A549 treated with CpdA at 1 μM for 4 hours (cell line): Measurements from ENCODE around the gene PMCH. TPM values are rescaled to one million over a fixed set of nuclear protein-coding genes. Genes with fewer than 3 reads are reported as not detected.

Experiments used
- total RNA-seq: library from RNA; stranded (reverse); fragments of 200-300 nt; extraction: Qiagen RNA extraction; gene quantifications from 5 replicates; pipeline ENCODE4 v1.2.3, GENCODE V29; 2022; ENCODE audit warnings: low read depth

Gene PMCH, protein sequence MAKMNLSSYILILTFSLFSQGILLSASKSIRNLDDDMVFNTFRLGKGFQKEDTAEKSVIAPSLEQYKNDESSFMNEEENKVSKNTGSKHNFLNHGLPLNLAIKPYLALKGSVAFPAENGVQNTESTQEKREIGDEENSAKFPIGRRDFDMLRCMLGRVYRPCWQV
- total RNA-seq, result 0.07 TPM in 1 of 5 replicates, not detected in the others

DNA sequence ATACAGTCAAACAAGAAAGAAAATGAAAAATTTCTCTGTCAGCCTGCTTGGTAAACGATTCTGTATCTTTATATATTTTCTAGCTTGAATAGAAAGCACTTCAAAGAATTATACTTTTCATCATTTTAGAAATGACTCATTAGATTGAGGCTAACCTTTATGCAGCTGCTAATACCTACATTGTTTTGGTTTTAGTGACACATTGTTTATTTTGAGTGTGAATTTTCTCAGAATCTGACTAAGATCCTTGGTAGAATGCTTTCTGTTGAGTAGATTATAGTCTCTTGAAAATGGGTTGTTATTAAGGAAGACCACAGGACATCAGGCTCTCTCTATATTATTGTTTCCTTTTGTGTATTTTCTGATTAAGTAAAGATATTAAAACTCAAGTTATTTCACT lies at the start of gene PMCH:
Gene PMCH (minus strand): TSS at position 45 of the 400 bp plus-strand sequence. CDS start 63 bp downstream, outside the sequence.

Other genes with a start within 250 kb of the PMCH start
- 29.3 to 36.8 TPM (median 32.6 TPM) in 5 replicates for gene WASHC3, start 135.8 kb downstream of the PMCH start, total RNA-seq
- 66.5 to 82.8 TPM (median 74.1 TPM) in 5 replicates for gene NUP37, start 77.7 kb downstream of the PMCH start, total RNA-seq
- gene PARPBP, start 77.7 kb downstream of the PMCH start, total RNA-seq, result 19.7 to 25.0 TPM (median 22.3 TPM) in 5 replicates